ENCODE results near the gene CPNE4. TPM values are rescaled to one million over a fixed set of nuclear protein-coding genes. Genes with fewer than 3 reads are reported as not detected.

The CPNE4 gene
- total and polyA plus RNA-seq, 2 donors from 2014 or later = 0.79 to 1.2 TPM

DNA sequence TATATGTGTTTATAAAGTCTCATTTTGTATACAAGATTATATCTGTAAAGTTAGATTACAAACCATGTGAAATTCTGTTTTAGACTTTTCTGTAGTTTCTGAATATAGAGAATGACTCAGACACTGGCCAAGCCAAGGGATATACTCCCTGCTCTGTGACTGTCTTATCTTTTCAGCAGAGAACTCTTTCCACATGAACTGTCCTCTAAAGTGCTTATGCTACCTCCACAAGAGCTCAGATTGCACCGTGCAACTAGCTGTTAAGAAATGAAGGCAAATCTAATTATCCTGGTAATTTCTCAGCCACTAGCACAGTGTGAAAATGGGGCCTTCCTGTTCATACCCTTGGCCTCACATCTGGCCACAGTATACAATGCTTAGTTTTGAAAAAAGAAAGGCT lies 44.3 kb upstream of the CPNE4 start:
- Histone ChIP-seq H3K27ac (ENCODE audit: low read depth in 2 of 2, low read length in 2 of 2) (no peak overlapping the region), H3K9me3 (ENCODE audit: control insufficient read depth in 2 of 3, insufficient read depth in 1 of 3, low read length in 3 of 3) (no peaks in the 10 kb centered on the region), H3K36me3 (ENCODE audit: control insufficient read depth in 2 of 3, insufficient read depth in 3 of 3, low read length in 3 of 3) (no peaks in the 10 kb centered on the region), H3K4me3 (ENCODE audit: low read length in 3 of 3) (no peak overlapping the region), H3K4me1 (ENCODE audit: control insufficient read depth in 2 of 3, insufficient read depth in 2 of 3, low read depth in 1 of 3, low read length in 3 of 3) (no peaks in the 10 kb centered on the region), H3K27me3 (ENCODE audit: control insufficient read depth, insufficient read depth, low read length) (no peaks in the 10 kb centered on the region), H3K9ac (ENCODE audit: low read length in 3 of 3) (no peak overlapping the region)
- FAIRE-seq (no peak), DNase-seq (no peak)
- intact Hi-C loops (cut with DNase I) = no loop called here
- no peak for TF ChIP-seq CTCF (IDR thresholded peaks at IDR 0.05; ENCODE audit: borderline replicate concordance, extremely low read depth, insufficient read depth)

DNA sequence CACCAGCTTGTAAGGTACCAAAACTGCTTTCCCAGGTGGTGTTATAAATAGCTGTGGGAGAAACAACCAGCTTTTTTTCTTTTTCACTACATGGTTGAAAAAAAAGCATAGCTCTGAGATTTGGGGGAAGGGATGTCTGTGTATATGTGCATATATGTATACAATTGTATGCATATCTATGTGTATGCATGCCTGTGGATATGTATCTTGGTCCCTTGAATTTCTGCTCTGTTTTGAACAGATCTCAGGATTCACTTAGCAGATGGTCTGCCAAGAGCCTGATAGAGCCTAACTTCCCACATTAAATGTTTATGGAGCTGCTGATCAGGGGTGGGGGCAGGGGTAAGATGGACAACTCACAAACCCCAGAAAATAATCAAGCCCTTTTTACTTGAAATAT lies 39.0 kb upstream of the CPNE4 start:
- Histone ChIP-seq H3K36me3 (ENCODE audit: control insufficient read depth in 2 of 3, insufficient read depth in 3 of 3, low read length in 3 of 3) (no peaks in the 10 kb centered on the region), H3K27me3 (ENCODE audit: control insufficient read depth, insufficient read depth, low read length) (no peaks in the 10 kb centered on the region), H3K4me1 (ENCODE audit: control insufficient read depth in 2 of 3, insufficient read depth in 2 of 3, low read depth in 1 of 3, low read length in 3 of 3) (no peaks in the 10 kb centered on the region), H3K9ac (ENCODE audit: low read length in 3 of 3) (no peak overlapping the region), H3K27ac (ENCODE audit: low read depth in 2 of 2, low read length in 2 of 2) (no peak overlapping the region), H3K4me3 (ENCODE audit: low read length in 3 of 3) (no peak overlapping the region), H3K9me3 (ENCODE audit: control insufficient read depth in 2 of 3, insufficient read depth in 1 of 3, low read length in 3 of 3) (no peaks in the 10 kb centered on the region)
- TF ChIP-seq CTCF (IDR thresholded peaks at IDR 0.05; ENCODE audit: borderline replicate concordance, extremely low read depth, insufficient read depth) = no peak
- DNase-seq (no peak), FAIRE-seq (no peak)
- intact Hi-C loops (cut with DNase I) = no loop called here

DNA sequence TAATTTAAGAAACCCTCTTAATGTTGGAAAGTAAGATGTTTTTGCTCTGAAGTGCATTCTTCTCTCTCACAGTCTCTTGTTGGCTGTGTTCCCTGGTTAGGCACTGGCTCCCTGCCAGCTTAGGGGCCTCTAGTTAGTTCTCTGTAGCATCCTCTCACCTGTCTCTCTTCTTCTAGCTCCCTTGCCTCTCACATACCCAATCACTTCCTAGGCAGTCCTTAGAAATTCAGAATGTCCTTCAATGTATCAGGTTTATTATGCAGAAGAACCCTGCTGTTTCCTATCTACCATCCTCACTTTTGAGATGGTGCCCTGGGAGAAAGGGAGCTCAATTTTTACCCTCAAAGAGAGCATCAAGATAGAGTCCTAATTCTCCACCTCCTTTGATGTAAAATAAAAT lies 36.2 kb upstream of the CPNE4 start:
- H3K9me3 ChIP-seq (ENCODE audit: control insufficient read depth in 2 of 3, insufficient read depth in 1 of 3, low read length in 3 of 3) = no peaks in the 10 kb centered on the region
- H3K9ac ChIP-seq (ENCODE audit: low read length in 3 of 3) = no peak overlapping the region
- H3K4me1 ChIP-seq (ENCODE audit: control insufficient read depth in 2 of 3, insufficient read depth in 2 of 3, low read depth in 1 of 3, low read length in 3 of 3) = no peaks in the 10 kb centered on the region
- H3K36me3 ChIP-seq (ENCODE audit: control insufficient read depth in 2 of 3, insufficient read depth in 3 of 3, low read length in 3 of 3) = no peaks in the 10 kb centered on the region
- FAIRE-seq (no peak), DNase-seq (no peak)
- no peaks in the 10 kb centered on the region for H3K27me3 ChIP-seq (ENCODE audit: control insufficient read depth, insufficient read depth, low read length)
- intact Hi-C loops (cut with DNase I) = no loop called here
- no peak for TF ChIP-seq CTCF (IDR thresholded peaks at IDR 0.05; ENCODE audit: borderline replicate concordance, extremely low read depth, insufficient read depth)
- H3K4me3 ChIP-seq (ENCODE audit: low read length in 3 of 3) = no peak overlapping the region
- no peak overlapping the region for H3K27ac ChIP-seq (ENCODE audit: low read depth in 2 of 2, low read length in 2 of 2)

DNA sequence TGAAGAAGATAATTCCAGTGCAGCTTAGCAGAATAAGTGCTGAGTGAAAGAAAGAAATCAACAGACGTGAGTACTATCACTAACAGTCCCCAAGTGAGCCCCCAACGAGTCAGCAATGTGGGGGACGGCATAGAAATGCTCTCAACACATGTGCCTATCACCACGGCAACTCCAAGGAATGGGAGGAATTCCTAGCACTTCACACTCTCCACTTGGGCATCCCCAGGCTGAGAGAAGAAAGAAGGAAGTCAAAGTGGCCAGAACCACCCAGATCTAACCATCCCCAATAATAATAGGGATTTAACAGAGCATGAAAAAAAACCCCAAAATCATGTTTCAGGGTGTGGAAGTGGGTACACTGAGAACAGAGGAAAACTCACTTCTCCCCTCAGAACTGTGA lies 29.3 kb upstream of the CPNE4 start:
- TF ChIP-seq CTCF (IDR thresholded peaks at IDR 0.05; ENCODE audit: borderline replicate concordance, extremely low read depth, insufficient read depth) = no peak
- Histone ChIP-seq H3K4me3 (ENCODE audit: low read length in 3 of 3) (no peak overlapping the region), H3K27ac (ENCODE audit: low read depth in 2 of 2, low read length in 2 of 2) (no peak overlapping the region), H3K9me3 (ENCODE audit: control insufficient read depth in 2 of 3, insufficient read depth in 1 of 3, low read length in 3 of 3) (no peaks in the 10 kb centered on the region), H3K4me1 (ENCODE audit: control insufficient read depth in 2 of 3, insufficient read depth in 2 of 3, low read depth in 1 of 3, low read length in 3 of 3) (no peaks in the 10 kb centered on the region), H3K36me3 (ENCODE audit: control insufficient read depth in 2 of 3, insufficient read depth in 3 of 3, low read length in 3 of 3) (no peaks in the 10 kb centered on the region), H3K9ac (ENCODE audit: low read length in 3 of 3) (no peak overlapping the region), H3K27me3 (ENCODE audit: control insufficient read depth, insufficient read depth, low read length) (no peaks in the 10 kb centered on the region)
- DNase-seq = no peak
- no peak for FAIRE-seq
- intact Hi-C loops (cut with DNase I) = no loop called here

All from kidney (tissue), 14 donors.